HG03097 (cell line): ENCODE results near the gene RAB13.

Source experiments
- ATAC-seq: cut with Tn5 transposase; IDR thresholded peaks from one replicate; pipeline ENCODE4 v1.9.1; 2021; ENCODE audit not compliant: unreplicated experiment, low FRiP score

RAB13 gene

GRCh38 chr1:153957744-153958110 lies 28.4 kb downstream of the RAB13 start:
- peak; percentile 13 for ATAC-seq

DNA sequence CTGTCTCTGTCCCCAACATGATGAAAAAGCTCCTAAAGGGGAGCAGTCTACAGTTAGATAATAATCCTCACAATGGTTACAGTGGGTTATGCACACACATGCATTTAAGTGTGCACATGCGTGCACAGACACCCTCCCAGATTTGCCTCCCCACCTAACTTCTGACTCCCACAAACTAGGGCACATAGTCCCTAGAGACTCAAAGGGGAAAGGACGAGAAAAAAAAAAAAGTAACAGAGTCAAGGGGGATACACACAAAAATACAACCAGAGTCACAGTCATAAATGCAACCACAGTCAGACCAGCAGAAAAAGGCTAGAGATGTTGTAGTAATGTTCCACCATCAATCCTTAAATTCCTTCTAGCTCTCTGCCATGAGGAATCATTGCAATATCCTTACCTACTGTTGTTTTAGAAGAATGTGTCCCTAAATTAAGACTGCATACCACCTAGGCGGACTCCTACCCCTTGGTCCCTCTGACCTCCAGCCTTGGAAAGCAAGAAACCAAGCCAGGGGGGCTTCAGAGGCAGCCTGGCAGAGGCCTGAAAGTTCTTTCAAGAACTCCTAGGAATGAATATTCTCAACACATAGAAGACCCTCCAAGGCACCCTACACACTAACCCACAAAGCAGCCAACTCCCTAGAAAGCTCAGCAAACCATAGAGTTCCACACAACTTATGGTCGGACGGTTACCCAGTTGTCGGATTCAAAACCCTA lies 29.0 kb downstream of the RAB13 start:
- no peak for ATAC-seq

DNA sequence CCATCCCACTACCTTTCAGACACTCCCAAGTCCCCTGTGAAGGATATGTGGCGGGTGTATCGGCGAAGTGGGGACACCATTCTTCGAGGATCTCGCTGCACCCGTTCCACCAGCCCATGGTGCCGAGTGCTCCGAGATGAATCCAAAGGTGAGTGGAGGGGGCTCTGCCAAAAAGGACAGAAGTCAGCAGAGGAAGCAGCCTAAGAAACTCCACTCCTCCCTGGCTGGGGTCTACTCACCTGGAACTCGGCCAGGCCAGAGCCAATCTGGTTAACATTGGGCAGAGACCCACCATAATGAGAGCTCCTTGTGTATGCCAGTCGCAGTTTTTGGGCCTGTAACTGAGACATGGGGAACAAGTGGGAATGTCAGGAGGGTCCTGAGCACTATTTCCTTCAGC lies 31.3 kb downstream of the RAB13 start:
- ATAC-seq = no peak

GRCh38 chr1:153953859-153954365 lies 32.2 kb downstream of the RAB13 start:
- no peak for ATAC-seq

- ATAC-seq = no peak
These were observed 34.3 kb downstream of the RAB13 start for GRCh38 chr1:153951801-153952200.

GRCh38 chr1:153951183-153951582 lies 35.0 kb downstream of the RAB13 start:
- no peak for ATAC-seq

- peak; percentile 62 for ATAC-seq
These were observed 39.4 kb downstream of the RAB13 start, which contains the start of gene DENND4B for GRCh38 chr1:153946622-153947241. Gene DENND4B (minus strand): TSS chr1:153946718. CDS start chr1:153944374, 2,344 bp downstream.

- ATAC-seq = peak; percentile 57
These were observed 40.1 kb downstream of the RAB13 start for GRCh38 chr1:153945795-153946621.

- ATAC-seq = no peak
These were observed 40.9 kb downstream of the RAB13 start for GRCh38 chr1:153945131-153945794.

GRCh38 chr1:153944827-153945117 lies 41.4 kb downstream of the RAB13 start:
- ATAC-seq = no peak

- ATAC-seq = no peak
These were observed 41.9 kb downstream of the RAB13 start for GRCh38 chr1:153944005-153944826.

- ATAC-seq = no peak
These were observed 43.2 kb downstream of the RAB13 start for GRCh38 chr1:153942766-153943549.

DNA sequence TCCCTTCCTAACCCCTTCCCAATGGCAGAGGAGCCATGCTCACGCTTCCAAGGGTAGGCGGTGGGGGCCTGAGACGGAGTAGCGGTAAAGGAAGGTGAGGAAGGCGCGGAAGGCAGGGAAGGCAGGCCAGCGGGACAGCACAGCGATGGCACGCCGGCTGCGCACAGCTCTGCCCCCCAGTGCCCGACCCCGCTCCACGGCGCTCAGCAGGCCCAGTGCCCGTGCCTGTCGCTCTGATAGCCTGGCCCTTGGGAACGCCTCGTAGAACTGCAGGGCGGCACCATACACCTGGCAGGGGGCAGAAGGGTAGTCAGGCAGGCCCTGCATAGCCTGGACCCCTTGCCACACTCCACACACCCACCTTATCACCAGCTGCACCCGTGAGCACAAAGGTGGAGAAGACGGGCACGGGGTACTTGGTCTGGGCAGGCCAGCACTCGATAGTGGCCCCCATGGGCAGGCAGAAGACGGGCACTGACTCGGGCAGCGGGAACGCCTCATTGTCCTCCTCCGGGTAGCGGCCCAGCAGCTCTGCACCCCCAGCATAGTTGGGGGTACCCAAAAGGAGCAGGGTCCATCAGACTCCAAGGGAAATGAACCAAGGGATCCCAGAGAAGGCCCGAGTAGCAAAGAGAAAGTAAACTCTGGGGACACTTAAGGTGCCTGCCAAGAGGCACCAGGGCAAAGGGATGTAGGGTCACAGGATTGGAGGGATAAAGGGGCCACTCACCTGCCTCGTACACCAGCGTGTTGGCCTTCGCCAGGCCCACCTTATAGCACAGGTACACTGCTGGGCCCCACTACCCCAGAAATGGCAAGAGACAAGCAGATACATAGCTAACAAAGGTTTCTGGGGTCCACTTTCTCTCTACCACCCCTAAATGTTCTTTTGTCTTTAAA lies 44.1 kb downstream of the RAB13 start:
- ATAC-seq = no peak

GRCh38 chr1:153940756-153941155 lies 45.4 kb downstream of the RAB13 start:
- ATAC-seq = no peak

DNA sequence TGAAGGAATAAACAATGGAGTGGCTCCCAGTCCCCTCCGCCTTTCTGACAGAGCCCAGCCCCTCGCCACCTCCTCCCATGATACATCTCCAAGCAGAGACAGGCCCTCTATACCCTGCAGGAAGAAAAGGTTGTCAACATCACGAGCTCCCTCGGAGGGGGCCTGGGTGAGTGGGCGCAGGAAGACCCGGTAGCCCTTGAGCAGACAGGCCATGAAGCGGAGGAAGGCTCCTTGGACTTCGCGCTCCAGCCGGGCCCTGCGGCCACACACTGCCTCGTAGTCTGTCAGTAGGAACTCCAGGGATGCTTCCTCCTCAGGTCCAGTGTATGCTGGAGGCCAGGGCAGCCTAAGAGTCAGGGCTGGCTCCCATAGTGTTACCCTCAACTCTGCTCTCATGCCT lies 46.7 kb downstream of the RAB13 start:
- ATAC-seq = no peak

- no peak for ATAC-seq
These were observed 47.1 kb downstream of the RAB13 start for GRCh38 chr1:153938996-153939395.

GRCh38 chr1:153937331-153937730 lies 48.8 kb downstream of the RAB13 start:
- ATAC-seq = no peak
